Activated T-helper 2 cell treated with anti-CD3 and anti-CD28 coated beads, Interferon-gamma antibody, Interleukin-2, Interleukin-4, amounts not matched to agents 10 μg/mL and 5 μg/mL and 100 μg/mL, durations not matched to agents 14 hours and 24 hours and 36 hours (primary cell): Measurements from ENCODE around the gene NUDT16L1. TPM values are rescaled to one million over a fixed set of nuclear protein-coding genes. Genes with fewer than 3 reads are reported as not detected.

Experiments
- DNase-seq: peaks from one replicate; pipeline ENCODE4 v3.0.0; 2021; ENCODE audit warnings: low spot score
- H3K27ac Mint-ChIP-seq: one replicate; pipeline ENCODE4 v1.8.0; 2021; ENCODE audit warnings: mixed read lengths
- H3K27me3 Mint-ChIP-seq: one replicate; pipeline ENCODE4 v1.8.0; 2021; ENCODE audit warnings: low read depth, mixed read lengths
- H3K36me3 Mint-ChIP-seq: one replicate; pipeline ENCODE4 v1.8.0; 2021; ENCODE audit warnings: low read depth, mixed read lengths
- H3K4me1 Mint-ChIP-seq: one replicate; pipeline ENCODE4 v1.8.0; 2021; ENCODE audit warnings: low read depth, mixed read lengths
- H3K4me3 Mint-ChIP-seq: one replicate; pipeline ENCODE4 v1.8.0; 2021; ENCODE audit warnings: low read depth, mild to moderate bottlenecking, moderate library complexity, mixed read lengths
- H3K9me3 Mint-ChIP-seq: one replicate; pipeline ENCODE4 v1.8.0; 2021; ENCODE audit warnings: mixed read lengths
- intact Hi-C: fragments of 100-400 bp; cut with micrococcal nuclease; formaldehyde crosslinking; loops from one replicate; pipeline ENCODE4 v1.15.1; 2023
- total RNA-seq: library from RNA; stranded (reverse); gene quantifications from 2 replicates; pipeline ENCODE4 v1.2.3, GENCODE V29; 2022

NUDT16L1 gene
- total RNA-seq, 1 donor from 2014 or later: 35.5 TPM

GRCh38 chr16:4696172-4696904, 3.0 kb downstream of the NUDT16L1 start:
- no peak overlapping the region for H3K4me3 Mint-ChIP-seq
- no peaks in the 10 kb centered on the region for H3K9me3 Mint-ChIP-seq
- no peak overlapping the region for H3K27ac Mint-ChIP-seq
- DNase-seq: no peak
- H3K4me1 Mint-ChIP-seq: peaks cover 10% of the 10 kb centered on the region
- peaks cover 25% of the 10 kb centered on the region for H3K36me3 Mint-ChIP-seq
- intact Hi-C loops: no loop called here
- H3K27me3 Mint-ChIP-seq: no peaks in the 10 kb centered on the region

DNA sequence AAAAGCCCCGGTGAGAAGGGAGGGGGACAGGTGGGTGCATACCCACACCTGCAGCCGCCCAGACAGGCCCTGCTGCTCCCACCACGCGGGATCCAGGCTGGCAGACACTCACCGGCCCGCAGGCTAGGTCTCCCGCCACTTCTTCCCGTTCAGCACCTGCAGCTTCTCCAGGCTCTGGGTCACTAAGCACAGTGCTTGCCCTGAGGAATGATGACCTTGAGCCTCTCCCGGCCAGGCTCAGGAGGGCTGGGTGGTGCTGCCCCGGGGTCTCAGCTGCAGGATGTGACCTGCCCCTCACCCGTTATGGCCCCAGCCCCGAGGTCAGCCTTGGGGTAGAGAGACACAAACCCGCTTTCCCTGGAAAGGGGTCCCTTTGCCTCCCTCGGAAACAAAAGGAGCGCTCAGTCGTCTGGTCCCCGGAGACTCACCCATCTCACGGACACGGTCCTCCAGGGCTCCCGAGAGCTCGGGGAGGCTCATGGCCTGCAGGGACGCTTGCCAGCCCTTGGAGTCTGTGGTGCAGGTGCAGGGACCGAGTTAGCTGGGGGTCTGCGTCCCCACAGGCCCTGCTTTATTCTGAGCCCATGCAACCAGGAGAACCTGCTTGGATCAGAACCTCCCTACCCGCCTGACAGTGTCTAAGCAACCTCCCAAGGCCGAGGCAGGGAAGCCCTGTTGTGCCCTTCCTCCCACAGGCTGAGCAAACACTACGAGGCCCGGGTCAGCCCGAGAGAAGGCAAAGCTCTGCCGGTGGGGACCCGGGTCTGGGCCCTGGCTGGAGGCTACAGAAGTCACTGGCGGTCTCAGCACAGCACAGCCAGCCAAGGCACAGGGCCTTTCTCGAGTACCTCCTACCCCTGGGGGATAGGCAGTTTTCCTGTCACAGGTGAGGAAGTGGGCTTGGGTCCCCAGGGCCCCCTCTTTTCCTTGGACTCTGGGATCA, 3.8 kb downstream of the NUDT16L1 start:
- no peak for DNase-seq
- intact Hi-C loops: no loop called here
- H3K27me3 Mint-ChIP-seq: no peaks in the 10 kb centered on the region
- H3K27ac Mint-ChIP-seq: no peak overlapping the region
- H3K4me3 Mint-ChIP-seq: no peak overlapping the region
- peaks cover 10% of the 10 kb centered on the region for H3K4me1 Mint-ChIP-seq
- no peaks in the 10 kb centered on the region for H3K9me3 Mint-ChIP-seq
- peaks cover 25% of the 10 kb centered on the region for H3K36me3 Mint-ChIP-seq

GRCh38 chr16:4697848-4698291, 4.5 kb downstream of the NUDT16L1 start:
- Mint-ChIP-seq H3K9me3 (no peaks in the 10 kb centered on the region), H3K36me3 (peaks cover 25% of the 10 kb centered on the region)

DNA sequence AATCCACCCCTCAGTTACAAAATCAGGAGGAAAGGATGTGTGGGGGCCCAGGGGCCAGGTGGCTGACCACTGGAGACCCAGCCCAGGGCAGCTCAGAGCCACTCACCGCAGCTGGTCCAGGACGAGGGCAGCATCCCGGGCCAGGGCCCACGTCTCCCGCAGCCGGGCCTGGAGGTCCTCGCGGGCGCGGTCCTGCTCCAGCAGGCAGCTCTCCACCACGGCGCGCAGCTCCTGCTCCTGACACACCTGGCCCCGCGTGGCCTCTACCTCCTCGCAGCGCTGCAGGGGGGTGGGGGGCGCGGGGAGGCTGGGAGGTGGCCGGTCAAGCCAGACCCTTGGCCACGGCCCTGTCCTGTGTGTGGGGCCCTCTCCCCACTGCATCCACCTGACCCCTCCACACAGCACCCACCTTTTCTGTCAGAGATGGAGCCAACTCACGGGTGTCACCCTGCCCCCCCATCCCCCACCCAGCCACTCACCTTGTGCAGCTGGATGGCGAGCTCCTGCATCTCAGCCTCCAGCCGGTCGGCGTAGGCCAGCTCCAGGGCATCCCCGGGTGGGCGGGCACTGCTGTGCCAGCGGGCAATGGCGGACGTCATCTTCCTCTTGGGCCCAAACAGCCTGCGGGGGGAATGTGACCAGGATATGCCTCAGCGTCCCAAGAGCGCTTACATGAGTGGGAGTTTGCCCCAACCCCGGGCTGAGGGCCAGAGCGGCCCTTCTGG, 5.1 kb downstream of the NUDT16L1 start:
- Mint-ChIP-seq H3K27me3 (no peaks in the 10 kb centered on the region), H3K4me3 (no peak overlapping the region), H3K27ac (no peak overlapping the region), H3K4me1 (peaks cover 5% of the 10 kb centered on the region), H3K36me3 (peaks cover 25% of the 10 kb centered on the region), H3K9me3 (no peaks in the 10 kb centered on the region)
- no peak for DNase-seq
- intact Hi-C loops: no loop called here

More at GRCh38 chr16:4697848-4698291, 4.5 kb downstream of the NUDT16L1 start:
- no peak overlapping the region for H3K4me3 Mint-ChIP-seq
- intact Hi-C loops: no loop called here
- no peaks in the 10 kb centered on the region for H3K27me3 Mint-ChIP-seq
- peaks cover 5% of the 10 kb centered on the region for H3K4me1 Mint-ChIP-seq
- DNase-seq: no peak
- no peak overlapping the region for H3K27ac Mint-ChIP-seq

- DNase-seq: no peak
- Mint-ChIP-seq H3K9me3 (no peaks in the 10 kb centered on the region), H3K27ac (no peak overlapping the region), H3K4me3 (no peak overlapping the region), H3K4me1 (peaks cover 5% of the 10 kb centered on the region), H3K36me3 (peaks cover 25% of the 10 kb centered on the region), H3K27me3 (no peaks in the 10 kb centered on the region)
- intact Hi-C loops: no loop called here
These were observed 5.7 kb downstream of the NUDT16L1 start for GRCh38 chr16:4699046-4699556.

GRCh38 chr16:4700380-4700996, 7.1 kb downstream of the NUDT16L1 start:
- Mint-ChIP-seq H3K4me3 (no peak overlapping the region), H3K9me3 (no peaks in the 10 kb centered on the region), H3K36me3 (peaks cover 27% of the 10 kb centered on the region), H3K27me3 (no peaks in the 10 kb centered on the region), H3K27ac (no peak overlapping the region), H3K4me1 (peaks cover 3% of the 10 kb centered on the region)
- no peak for DNase-seq
- intact Hi-C loops: no loop called here

DNA sequence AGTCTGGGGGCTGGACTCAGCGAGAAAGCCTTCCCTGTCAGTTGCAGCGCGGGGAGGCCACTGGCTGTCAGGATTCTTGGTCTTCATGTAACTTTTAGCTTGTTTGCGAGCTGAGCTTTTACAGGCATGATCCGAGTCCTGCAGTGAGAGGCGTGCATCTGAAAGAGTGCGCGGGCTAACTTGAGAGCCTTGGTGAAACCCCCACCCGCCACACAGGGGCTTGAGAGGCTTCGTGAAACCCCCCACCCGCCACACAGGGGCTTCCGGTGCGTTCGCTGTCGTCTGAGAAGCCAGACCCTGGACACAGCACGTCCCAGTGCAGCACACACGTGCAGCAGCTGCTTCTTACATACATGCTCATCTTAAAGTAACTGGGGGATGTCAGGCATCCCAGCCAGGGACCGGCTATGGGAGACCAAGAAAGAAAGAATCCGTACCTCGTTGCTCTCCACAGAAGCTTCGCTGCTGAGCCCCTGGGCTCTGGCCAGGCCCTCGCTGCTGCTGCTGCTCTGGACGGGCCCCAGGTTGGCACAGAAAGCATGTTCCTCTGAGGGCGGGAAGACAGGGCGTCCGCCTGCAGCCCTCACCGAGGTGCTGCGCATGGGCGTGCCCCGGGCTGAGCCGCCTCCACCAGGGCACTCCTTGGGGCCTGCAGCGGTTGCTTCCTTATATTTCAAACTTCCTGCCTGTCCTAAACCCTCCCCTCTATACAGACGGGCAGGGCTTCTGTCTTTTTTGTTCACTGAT, 7.8 kb downstream of the NUDT16L1 start:
- peaks cover 2% of the 10 kb centered on the region for H3K4me1 Mint-ChIP-seq
- no peak for DNase-seq
- H3K4me3 Mint-ChIP-seq: no peak overlapping the region
- no peaks in the 10 kb centered on the region for H3K27me3 Mint-ChIP-seq
- no peaks in the 10 kb centered on the region for H3K9me3 Mint-ChIP-seq
- H3K27ac Mint-ChIP-seq: no peak overlapping the region
- peaks cover 22% of the 10 kb centered on the region for H3K36me3 Mint-ChIP-seq
- intact Hi-C loops: no loop called here

DNA sequence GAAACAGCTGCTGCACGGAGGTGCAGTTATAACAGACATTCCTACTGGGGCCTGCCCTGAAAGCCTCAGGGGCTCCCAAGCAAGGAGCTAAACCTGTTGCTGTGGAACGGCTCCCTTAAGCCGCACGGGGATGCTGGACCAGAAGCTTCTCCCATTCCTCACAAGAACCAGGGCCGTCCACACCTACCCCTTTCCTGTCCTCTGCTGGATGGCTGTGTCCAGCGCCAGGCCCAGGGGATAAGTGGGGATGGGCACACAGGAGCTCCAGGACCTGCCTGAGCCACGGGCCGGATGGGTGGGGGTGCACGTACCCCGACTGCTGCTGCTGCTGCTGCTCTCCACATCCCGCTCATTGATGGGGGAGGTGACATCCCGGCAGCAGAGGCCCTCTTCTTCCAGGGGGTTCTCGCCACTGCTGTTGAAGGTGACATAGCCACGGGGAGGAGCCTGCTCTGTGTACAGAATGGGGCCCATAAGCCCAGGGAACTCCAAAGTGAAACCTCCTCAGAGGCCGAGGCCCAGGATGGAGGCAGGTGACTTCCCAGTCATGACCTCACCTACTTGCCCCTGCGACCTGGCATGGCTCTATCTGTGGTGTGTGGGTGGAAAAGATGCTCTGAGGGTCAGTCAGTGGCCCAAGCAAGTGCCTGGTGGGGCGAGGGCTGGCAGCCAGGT, 8.6 kb downstream of the NUDT16L1 start:
- intact Hi-C loops: no loop called here
- no peak for DNase-seq
- peaks cover 23% of the 10 kb centered on the region for H3K36me3 Mint-ChIP-seq

GRCh38 chr16:4702466-4702808, 9.1 kb downstream of the NUDT16L1 start:
- Mint-ChIP-seq H3K4me1 (peaks cover 2% of the 10 kb centered on the region), H3K27ac (no peak overlapping the region), H3K36me3 (peaks cover 23% of the 10 kb centered on the region), H3K4me3 (no peak overlapping the region), H3K27me3 (no peaks in the 10 kb centered on the region), H3K9me3 (no peaks in the 10 kb centered on the region)
- DNase-seq: no peak
- intact Hi-C loops: no loop called here

More for the DNA sequence above, 8.6 kb downstream of the NUDT16L1 start:
- H3K4me1 Mint-ChIP-seq: peaks cover 2% of the 10 kb centered on the region
- H3K27ac Mint-ChIP-seq: no peak overlapping the region
- no peak overlapping the region for H3K4me3 Mint-ChIP-seq
- no peaks in the 10 kb centered on the region for H3K27me3 Mint-ChIP-seq
- no peaks in the 10 kb centered on the region for H3K9me3 Mint-ChIP-seq

DNA sequence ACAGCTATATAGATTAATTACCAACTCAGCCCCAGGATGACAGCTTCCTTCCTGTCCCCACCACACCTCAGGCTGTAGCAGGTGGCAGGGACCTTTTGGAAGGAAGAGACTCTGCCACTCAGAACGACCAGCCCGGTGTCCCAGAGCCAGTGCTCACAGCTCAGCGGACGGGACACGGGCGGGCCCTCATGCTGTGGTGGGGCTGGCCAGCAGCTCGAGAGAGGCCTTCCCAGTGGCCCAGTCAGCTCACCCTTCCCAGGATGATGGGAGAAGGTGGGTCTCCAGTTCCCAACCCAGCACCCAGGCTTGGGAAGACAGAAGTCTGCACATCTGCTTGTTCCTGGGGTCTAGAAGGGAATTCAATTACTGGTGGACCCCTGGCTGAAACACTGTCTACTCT, 10.5 kb downstream of the NUDT16L1 start:
- Mint-ChIP-seq H3K27ac (no peak overlapping the region), H3K4me1 (peaks cover 2% of the 10 kb centered on the region), H3K9me3 (no peaks in the 10 kb centered on the region), H3K27me3 (no peaks in the 10 kb centered on the region), H3K36me3 (peaks cover 23% of the 10 kb centered on the region), H3K4me3 (no peak overlapping the region)
- DNase-seq: no peak
- intact Hi-C loops: no loop called here

DNA sequence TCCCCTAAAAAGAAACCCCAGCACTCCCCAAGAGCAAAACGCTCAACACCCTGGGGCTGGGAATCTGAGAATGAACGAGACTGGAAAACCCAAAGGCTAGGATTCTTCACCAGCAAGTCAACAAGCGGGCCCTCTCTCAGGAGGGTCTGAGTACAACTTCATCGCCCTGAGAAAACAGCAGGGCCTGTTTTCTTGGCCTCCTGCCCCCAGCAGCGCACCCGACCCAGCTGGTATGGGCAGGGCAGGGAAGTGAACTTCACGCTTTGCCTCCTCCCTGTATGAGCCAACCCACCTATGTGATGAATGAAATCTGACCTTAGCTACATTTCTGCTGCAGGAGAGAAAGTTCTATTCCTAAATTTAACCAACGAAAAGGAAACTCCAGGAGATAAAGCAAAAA, 11.1 kb downstream of the NUDT16L1 start:
- intact Hi-C loops: no loop called here
- H3K36me3 Mint-ChIP-seq: peaks cover 20% of the 10 kb centered on the region
- H3K27ac Mint-ChIP-seq: no peak overlapping the region
- H3K27me3 Mint-ChIP-seq: no peaks in the 10 kb centered on the region
- no peak overlapping the region for H3K4me3 Mint-ChIP-seq
- H3K4me1 Mint-ChIP-seq: peaks cover 2% of the 10 kb centered on the region
- no peaks in the 10 kb centered on the region for H3K9me3 Mint-ChIP-seq
- no peak for DNase-seq
